Stimulated activated naive B cell treated with anti-CD40 and anti-IgM and Interleukin-4, amounts not matched to agents 10 μg/mL and 1 μg/mL and 100 μg/mL, for 72 hours (primary cell): ENCODE data around the gene COL23A1.

ENCODE experiments used
- ATAC-seq, 2 donors: fragments of 150-1000 bp; cut with Tn5 transposase; replicated peaks; 2 replicates each; pipeline ENCODE4 v1.10.0; 2021; ENCODE audit warnings: moderate library complexity in 1 of 2
- DNase-seq: peaks from one replicate; pipeline ENCODE4 v3.0.0; 2021
- H3K27ac Mint-ChIP-seq: one replicate; pipeline ENCODE4 v1.8.0; 2022; ENCODE audit warnings: mild to moderate bottlenecking, mixed read lengths
- H3K27me3 Mint-ChIP-seq, 2 donors: one replicate each; pipeline ENCODE4 v1.8.0; 2022; ENCODE audit warnings: mixed read lengths in 2 of 2
- H3K36me3 Mint-ChIP-seq, 2 donors: one replicate each; pipeline ENCODE4 v1.8.0; 2022; ENCODE audit warnings: mixed read lengths in 2 of 2, mild to moderate bottlenecking in 1 of 2
- H3K4me1 Mint-ChIP-seq, 2 donors: one replicate each; pipeline ENCODE4 v1.8.0; 2022; ENCODE audit warnings: mixed read lengths in 2 of 2, mild to moderate bottlenecking in 1 of 2
- H3K4me3 Mint-ChIP-seq, 2 donors: one replicate each; pipeline ENCODE4 v1.8.0; 2022; ENCODE audit warnings: mild to moderate bottlenecking in 2 of 2, mixed read lengths in 2 of 2, moderate library complexity in 1 of 2
- H3K9me3 Mint-ChIP-seq, 2 donors: one replicate each; pipeline ENCODE4 v1.8.0; 2022; ENCODE audit warnings: mixed read lengths in 2 of 2, mild to moderate bottlenecking in 1 of 2

Gene COL23A1

GRCh38 chr5:178211095-178212048, 378.8 kb downstream of the COL23A1 start:
- Mint-ChIP-seq H3K27me3 (no peaks in the 10 kb centered on the region), H3K27ac (peak overlapping the region; percentile 85), H3K4me1 (peaks cover 44 to 74% of the 10 kb centered on the region in 2 donors), H3K4me3 (no peak overlapping the region), H3K36me3 (peaks cover 49 to 76% of the 10 kb centered on the region in 2 donors), H3K9me3 (no peaks in the 10 kb centered on the region)
- ATAC-seq (no peak), DNase-seq (no peak)

- ATAC-seq, result no peak
Observed at GRCh38 chr5:178210686-178211085, 379.5 kb downstream of the COL23A1 start.

GRCh38 chr5:178210073-178210535, 380.1 kb downstream of the COL23A1 start:
- Mint-ChIP-seq H3K27me3 (no peaks in the 10 kb centered on the region), H3K9me3 (no peaks in the 10 kb centered on the region), H3K36me3 (peaks cover 54 to 80% of the 10 kb centered on the region in 2 donors), H3K4me1 (peaks cover 42 to 69% of the 10 kb centered on the region in 2 donors), H3K4me3 (peak overlapping the region in 1 of 2 donors; percentile 44), H3K27ac (peak overlapping the region; percentile 84)
- ATAC-seq, result no peak
- DNase-seq, result no peak

More at GRCh38 chr5:178210686-178211085, 379.5 kb downstream of the COL23A1 start:
- H3K27ac Mint-ChIP-seq, result peak overlapping the region; percentile 85
- no peaks in the 10 kb centered on the region for H3K9me3 Mint-ChIP-seq
- H3K4me3 Mint-ChIP-seq, result no peak overlapping the region
- peaks cover 46 to 74% of the 10 kb centered on the region in 2 donors for H3K4me1 Mint-ChIP-seq
- no peaks in the 10 kb centered on the region for H3K27me3 Mint-ChIP-seq
- H3K36me3 Mint-ChIP-seq, result peaks cover 53 to 79% of the 10 kb centered on the region in 2 donors
- no peak for DNase-seq

GRCh38 chr5:178209334-178210072, 380.7 kb downstream of the COL23A1 start:
- ATAC-seq, result no peak
- H3K4me3 Mint-ChIP-seq, result peak overlapping the region; percentile 28 to 44
- no peaks in the 10 kb centered on the region for H3K9me3 Mint-ChIP-seq
- peaks cover 0 to under 1% of the 10 kb centered on the region in 2 donors for H3K27me3 Mint-ChIP-seq
- peaks cover 41 to 64% of the 10 kb centered on the region in 2 donors for H3K4me1 Mint-ChIP-seq
- H3K27ac Mint-ChIP-seq, result peak overlapping the region; percentile 84
- H3K36me3 Mint-ChIP-seq, result peaks cover 53 to 76% of the 10 kb centered on the region in 2 donors
- DNase-seq, result no peak

- Mint-ChIP-seq H3K27ac (peak overlapping the region; percentile 84), H3K4me3 (no peak overlapping the region), H3K36me3 (peaks cover 51 to 75% of the 10 kb centered on the region in 2 donors), H3K4me1 (peaks cover 40 to 62% of the 10 kb centered on the region in 2 donors), H3K27me3 (peaks cover 4 to 5% of the 10 kb centered on the region in 2 donors), H3K9me3 (peaks cover 0 to 3% of the 10 kb centered on the region in 2 donors)
- ATAC-seq (no peak), DNase-seq (no peak)
Observed at GRCh38 chr5:178208540-178209227, 381.5 kb downstream of the COL23A1 start.

GRCh38 chr5:178207917-178208280, 382.3 kb downstream of the COL23A1 start:
- peaks cover 4 to 5% of the 10 kb centered on the region in 2 donors for H3K27me3 Mint-ChIP-seq
- H3K9me3 Mint-ChIP-seq, result peaks cover 0 to 3% of the 10 kb centered on the region in 2 donors
- ATAC-seq, result no peak
- peak overlapping the region; percentile 88 for H3K27ac Mint-ChIP-seq
- H3K4me1 Mint-ChIP-seq, result peaks cover 36 to 59% of the 10 kb centered on the region in 2 donors
- DNase-seq, result no peak
- peaks cover 44 to 69% of the 10 kb centered on the region in 2 donors for H3K36me3 Mint-ChIP-seq
- peak overlapping the region in 1 of 2 donors; percentile 57 for H3K4me3 Mint-ChIP-seq

- Mint-ChIP-seq H3K27me3 (peaks cover 4 to 5% of the 10 kb centered on the region in 2 donors), H3K4me3 (peak overlapping the region; percentile 57 to 88), H3K36me3 (peaks cover 44 to 67% of the 10 kb centered on the region in 2 donors), H3K27ac (peak overlapping the region; percentile 88), H3K9me3 (peaks cover 0 to 3% of the 10 kb centered on the region in 2 donors), H3K4me1 (peaks cover 33 to 59% of the 10 kb centered on the region in 2 donors)
- no peak for DNase-seq
- ATAC-seq, result no peak
Observed at GRCh38 chr5:178207183-178207916, 382.8 kb downstream of the COL23A1 start.

GRCh38 chr5:178206166-178207101, 383.8 kb downstream of the COL23A1 start:
- peaks cover 44 to 62% of the 10 kb centered on the region in 2 donors for H3K36me3 Mint-ChIP-seq
- peaks cover 33 to 57% of the 10 kb centered on the region in 2 donors for H3K4me1 Mint-ChIP-seq
- peaks cover 0 to 3% of the 10 kb centered on the region in 2 donors for H3K9me3 Mint-ChIP-seq
- peak overlapping the region; percentile 88 to 95 for H3K4me3 Mint-ChIP-seq
- peak overlapping the region; percentile 92 for H3K27ac Mint-ChIP-seq
- H3K27me3 Mint-ChIP-seq, result peaks cover 4 to 5% of the 10 kb centered on the region in 2 donors
- ATAC-seq, result no peak
- no peak for DNase-seq

- H3K9me3 Mint-ChIP-seq, result peaks cover 0 to 3% of the 10 kb centered on the region in 2 donors
- ATAC-seq (no peak), DNase-seq (no peak)
- H3K4me1 Mint-ChIP-seq, result peaks cover 30 to 50% of the 10 kb centered on the region in 2 donors
- peaks cover 39 to 55% of the 10 kb centered on the region in 2 donors for H3K36me3 Mint-ChIP-seq
- peak overlapping the region; percentile 88 to 95 for H3K4me3 Mint-ChIP-seq
- H3K27ac Mint-ChIP-seq, result peak overlapping the region; percentile 92
- peaks cover 4 to 5% of the 10 kb centered on the region in 2 donors for H3K27me3 Mint-ChIP-seq
Observed at GRCh38 chr5:178205749-178206047, 384.5 kb downstream of the COL23A1 start.

GRCh38 chr5:178204935-178205748, 385.1 kb downstream of the COL23A1 start:
- DNase-seq (peak; percentile 70), ATAC-seq (peak; percentile 58 to 62)
- Mint-ChIP-seq H3K9me3 (peaks cover 0 to 3% of the 10 kb centered on the region in 2 donors), H3K4me3 (peak overlapping the region; percentile 95 to 97), H3K27ac (peak overlapping the region; percentile 100), H3K27me3 (peaks cover 4 to 5% of the 10 kb centered on the region in 2 donors), H3K4me1 (peaks cover 28 to 44% of the 10 kb centered on the region in 2 donors), H3K36me3 (peaks cover 37 to 50% of the 10 kb centered on the region in 2 donors)

GRCh38 chr5:178204182-178204934, 385.8 kb downstream of the COL23A1 start, which contains the start of gene HNRNPAB:
Gene HNRNPAB, plus strand, starts transcription at chr5:178204533. Its CDS starts 305 bp downstream, at chr5:178204838.
- Mint-ChIP-seq H3K9me3 (peaks cover 0 to 3% of the 10 kb centered on the region in 2 donors), H3K36me3 (peaks cover 30 to 42% of the 10 kb centered on the region in 2 donors), H3K4me1 (peaks cover 22 to 37% of the 10 kb centered on the region in 2 donors), H3K27ac (peak within 1 kb of the TSS; percentile 100), H3K27me3 (peaks cover 4 to 5% of the 10 kb centered on the region in 2 donors), H3K4me3 (peak within 1 kb of the TSS; percentile 95 to 97)
- DNase-seq (peak; percentile 92), ATAC-seq (peak; percentile 85 to 90)
